ENCODE results near the gene B3GLCT.
"Not testable (repeated sequence)": the region's sequence is repeated elsewhere in the genome, so short reads cannot be mapped to it uniquely, and the experiment has no call there.

Gene B3GLCT

GRCh38 chr13:31184451-31184850 lies 15.3 kb upstream of the B3GLCT start:
- no peak for DNase-seq (ENCODE audit: low spot score)

DNA sequence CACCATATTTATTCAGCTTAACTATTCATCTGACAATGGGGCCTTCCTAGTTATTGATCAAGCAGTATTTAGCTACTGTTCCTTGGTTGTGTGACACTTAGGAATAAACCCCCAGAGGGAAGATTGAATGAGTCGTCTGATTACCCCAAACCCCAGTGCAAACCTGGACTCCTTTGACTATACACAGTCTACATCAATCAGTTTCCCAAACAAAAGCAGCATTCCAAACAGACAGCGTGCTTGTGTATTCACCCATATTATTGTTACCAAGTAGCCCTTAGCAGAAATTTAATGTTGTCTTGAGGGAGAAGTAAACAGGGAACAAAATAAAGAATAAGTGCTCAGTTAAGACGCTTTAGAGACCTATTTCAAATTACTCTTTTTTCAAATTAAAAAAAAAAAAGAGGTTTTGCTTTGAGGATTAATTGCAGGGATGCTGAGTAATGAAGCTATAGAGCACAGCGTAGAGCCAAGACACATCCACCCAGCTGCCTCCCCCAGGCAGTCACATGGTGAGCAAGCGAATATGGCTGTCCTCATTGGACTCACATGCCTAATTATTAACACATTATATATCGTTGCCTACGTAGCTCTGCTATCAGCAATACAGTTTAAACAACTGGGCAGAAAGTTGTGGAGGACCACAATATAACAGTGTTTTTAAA lies 14.7 kb upstream of the B3GLCT start:
- no peak for DNase-seq (ENCODE audit: low spot score)

DNA sequence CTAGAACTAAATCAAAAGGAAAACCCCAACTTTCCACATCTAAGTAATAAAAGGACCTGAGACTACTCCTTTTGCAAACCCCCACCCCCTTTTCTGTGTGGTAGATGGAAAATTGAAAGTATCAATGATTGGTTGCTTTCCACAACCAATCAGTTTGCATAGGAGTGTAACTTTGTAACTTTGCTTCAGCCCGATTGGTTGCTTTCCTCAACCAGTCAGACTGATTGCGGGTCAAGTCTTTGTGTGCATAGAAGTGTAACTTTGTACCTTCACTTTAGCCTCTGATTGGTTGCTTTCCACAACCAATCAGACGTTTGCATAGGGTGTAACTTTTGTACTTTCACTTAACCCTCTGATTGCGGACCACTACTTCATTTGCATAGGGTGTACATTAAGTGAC lies 8.0 kb upstream of the B3GLCT start:
- DNase-seq (ENCODE audit: low spot score): no peak

DNA sequence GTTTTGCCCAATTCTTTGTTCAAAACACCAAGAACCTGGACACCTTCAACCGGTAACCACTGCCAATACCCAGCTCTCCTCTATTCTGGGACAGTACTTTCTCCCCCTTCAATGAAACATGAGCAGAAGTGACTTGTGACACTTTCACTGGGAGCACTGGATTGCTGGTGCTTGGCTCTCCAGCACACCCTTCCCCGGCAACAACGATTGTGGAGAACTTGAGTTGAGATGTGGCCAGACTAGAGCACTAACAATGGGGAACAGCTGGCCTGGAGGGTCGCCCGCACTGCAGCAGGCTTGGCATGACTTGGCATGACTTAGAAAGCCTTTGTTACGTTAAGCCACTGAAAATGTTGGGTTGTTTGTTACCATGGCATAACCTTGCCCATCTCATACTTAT lies 7.5 kb upstream of the B3GLCT start:
- DNase-seq (ENCODE audit: low spot score): no peak

GRCh38 chr13:31195616-31196015 lies 4.2 kb upstream of the B3GLCT start:
- DNase-seq (ENCODE audit: low spot score): no peak

- DNase-seq (ENCODE audit: low spot score): no peak
These were observed 2.8 kb upstream of the B3GLCT start for GRCh38 chr13:31196992-31197391.

DNA sequence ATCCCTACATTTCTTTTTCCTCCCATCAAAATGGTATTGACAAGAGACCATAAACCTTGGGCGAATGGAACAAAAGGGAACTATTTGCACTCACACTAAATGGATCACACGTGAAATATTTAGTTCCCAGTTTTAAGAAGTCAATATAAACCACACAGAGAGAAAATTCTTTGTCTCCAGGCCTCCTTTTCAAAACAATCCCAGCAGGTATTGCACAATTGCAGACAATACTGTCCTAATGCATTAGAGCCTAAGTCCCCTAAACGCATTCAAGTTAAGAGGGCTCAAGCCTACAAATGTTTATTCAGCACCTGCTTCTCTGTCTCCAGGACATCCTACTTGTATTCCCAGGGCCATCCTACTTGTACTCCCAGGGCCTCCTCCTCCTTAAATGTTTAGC lies 1.3 kb upstream of the B3GLCT start:
- no peak for DNase-seq (ENCODE audit: low spot score)

DNA sequence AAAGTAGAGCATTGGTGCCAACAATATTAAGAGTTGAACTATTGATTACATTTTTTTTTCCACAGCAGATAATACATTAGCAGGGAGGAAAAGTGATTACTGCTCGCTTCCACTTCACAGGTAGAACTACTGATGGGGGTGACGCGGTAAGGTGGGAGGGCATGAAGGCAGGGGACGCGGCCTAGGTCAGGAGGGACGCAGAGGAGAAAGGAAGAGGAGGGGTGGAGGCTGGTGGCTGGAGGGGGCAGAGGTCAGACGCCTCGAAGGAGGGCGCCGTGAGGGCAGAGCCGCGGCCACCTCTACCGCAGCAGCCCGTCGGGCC lies 287 bp upstream of the B3GLCT start:
- DNase-seq (ENCODE audit: low spot score): no peak

DNA sequence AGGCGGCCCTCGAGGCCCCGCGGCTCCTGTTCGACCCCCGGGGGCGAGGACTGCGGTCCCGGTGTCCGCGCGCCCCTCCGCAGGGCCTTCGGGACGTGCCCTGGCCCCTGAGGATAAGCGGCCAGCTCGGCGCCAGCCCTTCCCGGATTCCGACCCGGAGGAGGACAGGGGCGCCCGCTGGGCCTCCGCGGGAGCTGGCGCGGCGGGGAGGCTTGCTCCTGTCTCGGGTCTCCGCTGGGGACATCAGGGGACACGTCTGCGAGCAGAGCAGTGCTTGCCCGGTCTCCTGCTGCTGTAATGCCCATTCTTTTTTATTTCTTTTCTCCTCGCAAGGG lies 829 bp downstream of the B3GLCT start:
- DNase-seq (ENCODE audit: low spot score): peak; percentile 28

GRCh38 chr13:31201341-31202031 lies 1.7 kb downstream of the B3GLCT start:
- no peak for DNase-seq (ENCODE audit: low spot score)

- peak; percentile 35 for DNase-seq (ENCODE audit: low spot score)
These were observed 4.8 kb downstream of the B3GLCT start for GRCh38 chr13:31204592-31204991.

GRCh38 chr13:31207661-31208552 lies 8.1 kb downstream of the B3GLCT start:
- no peak for DNase-seq (ENCODE audit: low spot score)

DNA sequence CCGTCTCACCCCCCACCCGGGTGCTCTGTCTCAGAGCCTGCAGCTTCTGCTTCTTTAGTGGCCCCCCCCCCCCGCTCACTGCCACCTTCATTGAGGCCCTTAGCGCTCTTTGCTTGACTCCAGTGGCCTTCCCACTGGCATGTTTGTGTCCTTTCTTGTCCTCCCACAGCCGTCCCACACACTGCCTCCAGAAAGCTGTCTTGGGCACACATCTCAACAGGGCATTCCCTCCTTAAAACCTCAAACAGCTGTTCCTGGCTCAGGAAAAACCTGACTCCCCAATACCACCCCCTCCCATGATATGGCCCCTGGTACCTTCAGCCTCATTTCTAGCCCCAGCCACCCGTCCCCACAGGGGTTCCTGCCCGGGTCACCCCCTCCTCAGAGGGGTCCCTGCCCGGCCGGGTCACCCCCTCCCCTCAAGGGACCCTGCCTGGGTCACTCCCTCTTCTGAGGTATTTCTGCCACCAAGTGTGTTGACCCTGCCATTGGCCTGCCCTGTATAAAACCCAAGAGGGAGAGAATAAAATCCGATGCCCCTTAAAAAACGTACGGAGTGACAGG lies 8.9 kb downstream of the B3GLCT start:
- no peak for DNase-seq (ENCODE audit: low spot score)

GRCh38 chr13:31209172-31209840 lies 9.5 kb downstream of the B3GLCT start:
- DNase-seq (ENCODE audit: low spot score): no peak

- no peak for DNase-seq (ENCODE audit: low spot score)
These were observed 10.1 kb downstream of the B3GLCT start for GRCh38 chr13:31209841-31210210.

GRCh38 chr13:31213651-31214289 lies 14.0 kb downstream of the B3GLCT start:
- no peak for DNase-seq (ENCODE audit: low spot score)

DNA sequence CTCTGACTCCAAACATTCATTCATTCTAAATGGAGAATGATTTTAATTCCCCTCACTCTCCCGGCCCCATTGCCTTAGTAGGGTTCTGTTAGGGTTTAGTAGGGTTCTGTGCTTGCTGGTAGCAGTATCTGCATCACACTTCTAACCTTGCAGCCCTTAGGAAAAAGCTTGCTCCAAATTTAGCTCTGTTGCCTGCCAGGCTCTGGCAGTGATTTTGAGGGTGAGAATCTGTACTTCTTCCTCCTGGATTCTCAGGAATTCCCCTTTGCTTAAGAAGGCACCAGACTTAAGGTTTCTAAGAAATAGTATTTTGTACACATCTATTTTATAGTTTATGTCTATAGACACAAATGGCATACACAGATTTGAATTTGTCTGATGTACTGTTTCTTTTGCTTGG lies 14.7 kb downstream of the B3GLCT start:
- DNase-seq (ENCODE audit: low spot score): no peak

GRCh38 chr13:31216916-31217315 lies 17.1 kb downstream of the B3GLCT start:
- not testable (repeated sequence) for DNase-seq (ENCODE audit: low spot score)

GRCh38 chr13:31219909-31220598 lies 20.3 kb downstream of the B3GLCT start:
- no peak for DNase-seq (ENCODE audit: low spot score)

DNA sequence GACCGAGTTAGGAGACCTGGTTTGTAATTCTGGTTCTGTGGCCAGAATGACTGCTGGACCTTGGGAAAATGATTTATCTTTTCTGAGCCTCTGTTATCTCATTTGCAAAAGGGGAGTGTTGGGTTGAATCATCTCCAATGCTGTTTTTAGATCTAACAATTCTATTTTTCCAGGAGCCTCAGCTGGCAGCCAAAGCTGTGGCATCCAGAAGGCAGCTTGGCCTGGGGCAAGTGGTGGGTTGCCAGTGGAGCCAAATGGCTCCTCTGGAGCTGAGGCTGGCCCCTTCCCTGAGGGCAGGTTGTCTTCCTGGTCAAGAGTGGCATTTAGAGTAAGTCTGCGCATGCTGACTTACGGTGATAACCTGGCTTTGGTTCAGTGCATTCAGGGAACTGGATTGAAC lies 21.3 kb downstream of the B3GLCT start:
- no peak for DNase-seq (ENCODE audit: low spot score)

DNA sequence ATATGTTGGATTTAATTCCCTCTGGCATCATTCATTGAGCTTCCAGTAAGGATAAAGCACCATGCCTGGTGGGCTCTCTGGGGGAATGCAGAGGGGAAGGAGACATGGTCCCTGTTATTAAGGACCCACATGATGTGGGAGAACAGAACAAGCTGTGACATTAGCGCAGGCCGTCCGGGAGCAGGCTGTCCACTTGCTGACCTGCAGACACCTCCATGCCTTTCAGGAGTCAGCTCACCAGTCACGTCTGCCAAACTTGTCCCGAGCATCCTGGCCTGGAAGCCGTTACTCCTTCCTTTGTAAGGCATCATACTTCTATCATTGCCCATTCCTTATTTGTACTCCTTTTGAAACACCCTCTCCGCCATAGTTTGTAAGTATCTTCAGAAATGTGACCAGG lies 23.4 kb downstream of the B3GLCT start:
- DNase-seq (ENCODE audit: low spot score): no peak

All from activated CD4-positive, alpha-beta T cell treated with anti-CD3 and anti-CD28 coated beads, Interleukin-2, Interleukin-4, amounts not matched to agents 100 ng/mL and 50 ng/mL, durations not matched to agents 16 hours and 8 hours (primary cell).